ENCODE measurements around the gene NEK3. TPM values are rescaled to one million over a fixed set of nuclear protein-coding genes. Genes with fewer than 3 reads are reported as not detected.
"Not testable (repeated sequence)": the region's sequence is repeated elsewhere in the genome, so short reads cannot be mapped to it uniquely, and the experiment has no call there.

NEK3 gene
- 4.3 TPM for total RNA-seq
- long read RNA-seq, partial matches to known transcripts = 0 of 2 reads
- long read RNA-seq, other reads (novel, unspliced or antisense) = 2 of 2 reads

DNA sequence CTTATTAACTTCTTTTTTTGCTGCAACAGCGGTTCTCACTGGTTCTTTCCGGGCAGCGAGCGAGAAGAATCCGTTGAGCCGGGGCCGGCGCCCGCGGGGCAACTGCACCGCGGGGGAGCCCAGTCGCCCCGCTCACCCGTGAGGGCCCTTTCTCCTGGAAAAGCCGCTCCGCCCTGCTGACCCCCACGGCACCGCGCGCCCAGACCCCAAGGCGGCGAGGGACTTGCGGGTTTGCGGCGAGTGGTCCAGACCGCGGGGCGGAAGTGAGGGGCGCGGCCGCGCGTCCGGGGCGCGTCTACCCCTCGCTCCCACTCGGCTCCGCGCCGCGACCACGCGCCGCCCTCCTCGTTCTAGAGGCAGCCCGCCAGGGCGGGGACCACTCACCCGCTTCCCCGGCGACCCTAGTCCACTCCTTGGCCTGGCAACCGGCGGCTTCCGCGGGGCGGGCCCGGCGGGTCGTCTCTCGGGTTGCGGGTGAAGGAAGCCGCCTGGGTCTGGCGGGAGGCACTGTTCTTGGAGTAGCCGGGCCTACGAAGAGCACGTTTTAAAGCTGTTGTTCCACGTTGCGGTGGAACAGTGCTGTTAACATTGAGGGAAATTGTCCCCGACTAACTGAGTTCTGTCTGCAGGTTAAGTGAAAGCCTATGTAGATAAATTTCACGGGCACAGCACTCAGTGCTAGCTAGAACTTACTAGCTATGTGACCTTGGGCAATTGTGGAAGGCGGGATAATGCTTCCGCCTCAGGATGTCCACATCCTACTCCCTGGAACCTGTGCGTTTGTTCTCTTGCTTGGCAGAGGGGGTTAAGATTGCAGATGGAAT lies at the start of gene NEK3:
Gene NEK3 (minus strand): TSS at position 439 of the 824 bp plus-strand sequence. CDS start 3,406 bp downstream, outside the sequence.
- intact Hi-C loops (cut with micrococcal nuclease) = no loop called here

GRCh38 chr13:52208384-52208783 lies 49.0 kb upstream of the NEK3 start:
- H3K4me3 ChIP-seq; H3K27ac ChIP-seq (replicated peaks); intact Hi-C loops (cut with micrococcal nuclease); H3K36me3 ChIP-seq; H3K4me1 ChIP-seq; H3K27me3 ChIP-seq (ENCODE audit: low read depth); H3K9me3 ChIP-seq (replicated peaks); DNase-seq: not testable (repeated sequence)

More for the DNA sequence above, at the start of gene NEK3:
- H3K27ac ChIP-seq (replicated peaks) = peak within 1 kb of the TSS; percentile 94
- no peaks in the 10 kb centered on the region for H3K36me3 ChIP-seq
- H3K4me3 ChIP-seq = peak within 1 kb of the TSS; percentile 96
- H3K9me3 ChIP-seq (replicated peaks) = no peaks in the 10 kb centered on the region
- H3K27me3 ChIP-seq (ENCODE audit: low read depth) = no peaks in the 10 kb centered on the region
- TF ChIP-seq CTCF (IDR thresholded peaks at IDR 0.05; ENCODE audit: borderline replicate concordance) = no peak
- H3K4me1 ChIP-seq = peaks cover 49% of the 10 kb centered on the region
- DNase-seq = peak; percentile 75

GRCh38 chr13:52207896-52208295 lies 48.5 kb upstream of the NEK3 start:
- not testable (repeated sequence) for DNase-seq; H3K27me3 ChIP-seq (ENCODE audit: low read depth)

DNA sequence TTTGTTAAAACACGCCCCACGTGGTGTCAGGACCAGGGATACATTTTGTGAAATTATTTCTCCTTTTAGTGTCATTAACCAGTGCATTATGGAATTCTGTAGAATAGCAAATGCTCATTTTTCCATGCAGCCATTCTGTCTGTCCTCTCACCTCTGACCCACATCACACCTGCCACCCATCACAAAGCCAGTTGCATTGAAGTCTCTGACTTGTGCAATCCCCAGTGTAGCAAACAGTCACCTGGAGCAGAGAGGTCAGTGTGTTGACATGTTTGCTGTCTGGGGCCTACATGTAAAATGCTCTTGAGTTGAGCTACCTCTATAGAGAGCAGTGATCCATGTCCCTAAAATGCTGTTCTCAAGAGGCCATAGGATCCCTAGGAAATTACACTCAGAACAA lies 47.9 kb upstream of the NEK3 start:
- H3K9me3 ChIP-seq (replicated peaks); H3K27me3 ChIP-seq (ENCODE audit: low read depth); H3K36me3 ChIP-seq; DNase-seq; intact Hi-C loops (cut with micrococcal nuclease); H3K27ac ChIP-seq (replicated peaks); H3K4me3 ChIP-seq; H3K4me1 ChIP-seq: not testable (repeated sequence)

More at GRCh38 chr13:52207896-52208295, 48.5 kb upstream of the NEK3 start:
- H3K9me3 ChIP-seq (replicated peaks); H3K27ac ChIP-seq (replicated peaks); H3K4me1 ChIP-seq; H3K36me3 ChIP-seq; H3K4me3 ChIP-seq; intact Hi-C loops (cut with micrococcal nuclease): not testable (repeated sequence)

- H3K36me3 ChIP-seq; H3K9me3 ChIP-seq (replicated peaks); H3K4me3 ChIP-seq; H3K27me3 ChIP-seq (ENCODE audit: low read depth); intact Hi-C loops (cut with micrococcal nuclease); DNase-seq; H3K27ac ChIP-seq (replicated peaks): not testable (repeated sequence)
- peaks cover 15% of the 10 kb centered on the region for H3K4me1 ChIP-seq
These were observed 45.1 kb upstream of the NEK3 start for GRCh38 chr13:52204546-52204945.

GRCh38 chr13:52203864-52204263 lies 44.5 kb upstream of the NEK3 start:
- intact Hi-C loops (cut with micrococcal nuclease); H3K9me3 ChIP-seq (replicated peaks); H3K4me3 ChIP-seq; DNase-seq; H3K36me3 ChIP-seq; H3K27ac ChIP-seq (replicated peaks); H3K27me3 ChIP-seq (ENCODE audit: low read depth): not testable (repeated sequence)
- H3K4me1 ChIP-seq = peaks cover 15% of the 10 kb centered on the region

DNA sequence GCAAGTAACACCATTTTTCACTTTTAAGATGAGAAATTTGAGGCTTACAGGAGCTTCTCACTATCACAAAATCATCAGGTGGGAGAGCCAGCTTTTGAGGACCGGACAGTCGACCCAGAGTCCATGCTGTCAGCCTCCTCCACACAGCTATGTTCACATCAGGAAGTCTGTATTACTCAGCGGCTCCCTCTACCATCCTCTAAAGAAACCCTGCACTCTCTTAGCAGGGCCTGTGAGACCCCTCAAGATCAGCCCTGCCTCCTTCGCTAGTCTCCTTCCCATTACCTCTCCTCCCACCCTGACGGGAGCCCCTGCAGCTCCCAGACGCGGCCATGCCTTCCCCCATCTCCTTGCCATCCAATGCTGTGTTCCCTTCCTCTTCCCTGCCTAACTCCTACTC lies 43.1 kb upstream of the NEK3 start:
- H3K4me3 ChIP-seq; H3K9me3 ChIP-seq (replicated peaks); H3K36me3 ChIP-seq; intact Hi-C loops (cut with micrococcal nuclease); H3K27me3 ChIP-seq (ENCODE audit: low read depth); H3K27ac ChIP-seq (replicated peaks); DNase-seq: not testable (repeated sequence)
- peaks cover 15% of the 10 kb centered on the region for H3K4me1 ChIP-seq

- H3K4me3 ChIP-seq; H3K36me3 ChIP-seq; H3K9me3 ChIP-seq (replicated peaks); intact Hi-C loops (cut with micrococcal nuclease); H3K27me3 ChIP-seq (ENCODE audit: low read depth): not testable (repeated sequence)
- H3K27ac ChIP-seq (replicated peaks) = peak overlapping the region; percentile 72
- peaks cover 15% of the 10 kb centered on the region for H3K4me1 ChIP-seq
- peak; percentile 53 for DNase-seq
- peak; percentile 53 for TF ChIP-seq CTCF (IDR thresholded peaks at IDR 0.05; ENCODE audit: borderline replicate concordance)
These were observed 42.2 kb upstream of the NEK3 start for GRCh38 chr13:52201439-52202193.

Data from left ventricle myocardium inferior (tissue), 1 donor.